ENCODE measurements around the gene FAM204A.

Gene FAM204A

GRCh38 chr10:118249714-118250113, 92.4 kb downstream of the FAM204A start:
- TF ChIP-seq FOXP2 (optimal IDR thresholded peaks at IDR 0.05; ENCODE audit: borderline replicate concordance, extremely low read depth, extremely low read length, insufficient read depth), result no peak
- TF ChIP-seq, protein P1, sequence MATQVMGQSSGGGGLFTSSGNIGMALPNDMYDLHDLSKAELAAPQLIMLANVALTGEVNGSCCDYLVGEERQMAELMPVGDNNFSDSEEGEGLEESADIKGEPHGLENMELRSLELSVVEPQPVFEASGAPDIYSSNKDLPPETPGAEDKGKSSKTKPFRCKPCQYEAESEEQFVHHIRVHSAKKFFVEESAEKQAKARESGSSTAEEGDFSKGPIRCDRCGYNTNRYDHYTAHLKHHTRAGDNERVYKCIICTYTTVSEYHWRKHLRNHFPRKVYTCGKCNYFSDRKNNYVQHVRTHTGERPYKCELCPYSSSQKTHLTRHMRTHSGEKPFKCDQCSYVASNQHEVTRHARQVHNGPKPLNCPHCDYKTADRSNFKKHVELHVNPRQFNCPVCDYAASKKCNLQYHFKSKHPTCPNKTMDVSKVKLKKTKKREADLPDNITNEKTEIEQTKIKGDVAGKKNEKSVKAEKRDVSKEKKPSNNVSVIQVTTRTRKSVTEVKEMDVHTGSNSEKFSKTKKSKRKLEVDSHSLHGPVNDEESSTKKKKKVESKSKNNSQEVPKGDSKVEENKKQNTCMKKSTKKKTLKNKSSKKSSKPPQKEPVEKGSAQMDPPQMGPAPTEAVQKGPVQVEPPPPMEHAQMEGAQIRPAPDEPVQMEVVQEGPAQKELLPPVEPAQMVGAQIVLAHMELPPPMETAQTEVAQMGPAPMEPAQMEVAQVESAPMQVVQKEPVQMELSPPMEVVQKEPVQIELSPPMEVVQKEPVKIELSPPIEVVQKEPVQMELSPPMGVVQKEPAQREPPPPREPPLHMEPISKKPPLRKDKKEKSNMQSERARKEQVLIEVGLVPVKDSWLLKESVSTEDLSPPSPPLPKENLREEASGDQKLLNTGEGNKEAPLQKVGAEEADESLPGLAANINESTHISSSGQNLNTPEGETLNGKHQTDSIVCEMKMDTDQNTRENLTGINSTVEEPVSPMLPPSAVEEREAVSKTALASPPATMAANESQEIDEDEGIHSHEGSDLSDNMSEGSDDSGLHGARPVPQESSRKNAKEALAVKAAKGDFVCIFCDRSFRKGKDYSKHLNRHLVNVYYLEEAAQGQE (IDR thresholded peaks at IDR 0.05; ENCODE audit: insufficient read depth in 1 of 2, low read depth in 2 of 2, low read length in 2 of 2), result no peak
- no peak for TF ChIP-seq TAF1 (IDR thresholded peaks at IDR 0.05; ENCODE audit: borderline replicate concordance, insufficient read depth, low read length)
- TF ChIP-seq SIN3A (IDR thresholded peaks at IDR 0.05; ENCODE audit: borderline replicate concordance, insufficient read depth, low read length), result no peak
- TF ChIP-seq POLR2AphosphoS5 (IDR thresholded peaks at IDR 0.05; ENCODE audit: low read depth, low read length), result no peak

All from PFSK-1 (cell line).